Panc1 (cell line): ENCODE measurements around the gene ZFAND3.
"Not testable (repeated sequence)": the region's sequence is repeated elsewhere in the genome, so short reads cannot be mapped to it uniquely, and the experiment has no call there.

Experiments used
- SIN3A ChIP-seq: IDR thresholded peaks from 2 replicates; pipeline ENCODE4 v1.6.1; 2012; ENCODE audit warnings: low read depth, mild to moderate bottlenecking, low read length, moderate library complexity, borderline replicate concordance; ENCODE audit not compliant: insufficient read depth
- TF ChIP-seq, protein P1 (sequence below): fragments of 450-650 bp; IDR thresholded peaks from 2 replicates; pipeline ENCODE4 v1.5.1; 2017; ENCODE audit warnings: mild to moderate bottlenecking

GRCh38 chr6:37948584-37948983 lies 129.1 kb downstream of the ZFAND3 start:
- TF ChIP-seq, protein P1, sequence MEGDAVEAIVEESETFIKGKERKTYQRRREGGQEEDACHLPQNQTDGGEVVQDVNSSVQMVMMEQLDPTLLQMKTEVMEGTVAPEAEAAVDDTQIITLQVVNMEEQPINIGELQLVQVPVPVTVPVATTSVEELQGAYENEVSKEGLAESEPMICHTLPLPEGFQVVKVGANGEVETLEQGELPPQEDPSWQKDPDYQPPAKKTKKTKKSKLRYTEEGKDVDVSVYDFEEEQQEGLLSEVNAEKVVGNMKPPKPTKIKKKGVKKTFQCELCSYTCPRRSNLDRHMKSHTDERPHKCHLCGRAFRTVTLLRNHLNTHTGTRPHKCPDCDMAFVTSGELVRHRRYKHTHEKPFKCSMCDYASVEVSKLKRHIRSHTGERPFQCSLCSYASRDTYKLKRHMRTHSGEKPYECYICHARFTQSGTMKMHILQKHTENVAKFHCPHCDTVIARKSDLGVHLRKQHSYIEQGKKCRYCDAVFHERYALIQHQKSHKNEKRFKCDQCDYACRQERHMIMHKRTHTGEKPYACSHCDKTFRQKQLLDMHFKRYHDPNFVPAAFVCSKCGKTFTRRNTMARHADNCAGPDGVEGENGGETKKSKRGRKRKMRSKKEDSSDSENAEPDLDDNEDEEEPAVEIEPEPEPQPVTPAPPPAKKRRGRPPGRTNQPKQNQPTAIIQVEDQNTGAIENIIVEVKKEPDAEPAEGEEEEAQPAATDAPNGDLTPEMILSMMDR: not testable (repeated sequence)
- TF ChIP-seq SIN3A: not testable (repeated sequence)
